Osteoblast (primary cell): ENCODE measurements around the gene A4GALT. TPM values are rescaled to one million over a fixed set of nuclear protein-coding genes. Genes with fewer than 3 reads are reported as not detected.

ENCODE experiments used
- DNase-seq: peaks from one replicate; pipeline ENCODE4 v3.0.0; 2011; ENCODE audit warnings: low spot score, mixed read lengths; ENCODE audit not compliant: insufficient read length; ENCODE audit errors: missing footprints
- H2AFZ ChIP-seq: 2 replicates; pipeline ENCODE4 v1.6.0; 2011; ENCODE audit warnings: mild to moderate bottlenecking, low read length
- H3K27ac ChIP-seq: 2 replicates; pipeline ENCODE4 v1.5.1; 2011; ENCODE audit warnings: mild to moderate bottlenecking, low read depth, low read length, moderate library complexity
- H3K27me3 ChIP-seq: 2 replicates; pipeline ENCODE4 v1.6.0; 2012; ENCODE audit warnings: mild to moderate bottlenecking, control low read depth, inconsistent platforms, low read length, moderate library complexity; ENCODE audit not compliant: insufficient read depth
- H3K36me3 ChIP-seq: 2 replicates; pipeline ENCODE4 v1.5.1; 2011; ENCODE audit warnings: mild to moderate bottlenecking, low read length, control low read depth, moderate library complexity; ENCODE audit not compliant: insufficient read depth
- H3K4me1 ChIP-seq: 2 replicates; pipeline ENCODE4 v1.5.1; 2011; ENCODE audit warnings: mild to moderate bottlenecking, low read length, control low read depth, moderate library complexity; ENCODE audit not compliant: insufficient read depth
- H3K4me2 ChIP-seq: 2 replicates; pipeline ENCODE4 v1.6.0; 2011; ENCODE audit warnings: mild to moderate bottlenecking, low read length; ENCODE audit not compliant: insufficient read depth
- H3K4me3 ChIP-seq: fragments of 200-600 bp; sonication (generic); 3 replicates; pipeline ENCODE4 v1.5.1; 2012; ENCODE audit warnings: mild to moderate bottlenecking, low read length, inconsistent platforms; ENCODE audit not compliant: insufficient read depth
- H3K79me2 ChIP-seq: 2 replicates; pipeline ENCODE4 v1.6.0; 2012; ENCODE audit warnings: mild to moderate bottlenecking, low read length, control low read depth, inconsistent platforms; ENCODE audit not compliant: insufficient read depth
- H3K9me3 ChIP-seq: 2 replicates; pipeline ENCODE4 v1.5.1; 2011; ENCODE audit warnings: low read depth, low read length, control low read depth
- H4K20me1 ChIP-seq: 2 replicates; pipeline ENCODE4 v1.6.0; 2012; ENCODE audit warnings: mild to moderate bottlenecking, low read length, control low read depth; ENCODE audit not compliant: insufficient read depth
- total RNA-seq: library from RNA; depleted of rRNA; stranded (reverse); fragments of >200 nt; gene quantifications from 2 replicates; pipeline ENCODE4 v1.2.3, GENCODE V29; 2012
- TF ChIP-seq, protein P1 (sequence below): IDR thresholded peaks from 2 replicates; pipeline ENCODE4 v1.5.1; 2011; ENCODE audit warnings: mild to moderate bottlenecking, low read depth, low read length, moderate library complexity; ENCODE audit errors: extremely low read depth

The A4GALT gene
- total RNA-seq, 1 donor = 19.9 TPM

DNA sequence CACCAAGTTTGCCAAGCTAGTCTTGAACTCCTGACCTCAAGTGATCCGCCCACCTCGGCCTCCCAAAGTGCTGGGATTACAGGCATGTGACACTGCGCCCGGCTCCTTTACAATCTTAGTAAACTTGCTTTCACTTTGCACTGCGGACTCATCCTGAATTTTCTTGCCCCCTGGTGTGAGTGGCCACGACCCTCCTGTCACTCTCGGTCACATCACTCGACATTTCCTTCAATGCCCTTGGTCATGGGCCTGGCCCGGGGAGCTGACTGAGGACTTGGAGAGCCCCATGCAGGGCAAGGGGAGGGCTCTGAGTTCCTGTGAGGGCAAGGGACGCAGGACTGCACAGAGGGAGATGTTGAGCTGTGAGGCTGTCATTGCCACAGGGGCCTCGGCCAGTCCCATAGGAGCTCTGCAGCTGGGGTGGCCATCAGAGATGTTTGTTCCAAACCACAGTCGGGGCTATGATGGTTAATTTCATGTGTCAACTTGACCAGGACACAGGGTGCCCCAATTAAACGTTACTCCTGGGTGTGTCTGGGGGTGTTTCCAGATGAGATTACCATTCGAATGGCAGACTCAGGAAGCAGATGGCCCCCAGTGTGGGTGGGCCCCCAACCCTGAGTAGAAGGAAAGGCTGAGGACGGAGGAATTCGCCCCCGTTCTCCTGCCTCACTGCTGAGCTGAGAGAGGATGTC, 21.2 kb downstream of the A4GALT start:
- H3K4me3 ChIP-seq = peak overlapping the region; percentile 57
- no peaks in the 10 kb centered on the region for H3K27me3 ChIP-seq
- peak; percentile 82 for DNase-seq
- H3K27ac ChIP-seq = peak overlapping the region; percentile 53
- H4K20me1 ChIP-seq = no peaks in the 10 kb centered on the region
- TF ChIP-seq, protein P1, sequence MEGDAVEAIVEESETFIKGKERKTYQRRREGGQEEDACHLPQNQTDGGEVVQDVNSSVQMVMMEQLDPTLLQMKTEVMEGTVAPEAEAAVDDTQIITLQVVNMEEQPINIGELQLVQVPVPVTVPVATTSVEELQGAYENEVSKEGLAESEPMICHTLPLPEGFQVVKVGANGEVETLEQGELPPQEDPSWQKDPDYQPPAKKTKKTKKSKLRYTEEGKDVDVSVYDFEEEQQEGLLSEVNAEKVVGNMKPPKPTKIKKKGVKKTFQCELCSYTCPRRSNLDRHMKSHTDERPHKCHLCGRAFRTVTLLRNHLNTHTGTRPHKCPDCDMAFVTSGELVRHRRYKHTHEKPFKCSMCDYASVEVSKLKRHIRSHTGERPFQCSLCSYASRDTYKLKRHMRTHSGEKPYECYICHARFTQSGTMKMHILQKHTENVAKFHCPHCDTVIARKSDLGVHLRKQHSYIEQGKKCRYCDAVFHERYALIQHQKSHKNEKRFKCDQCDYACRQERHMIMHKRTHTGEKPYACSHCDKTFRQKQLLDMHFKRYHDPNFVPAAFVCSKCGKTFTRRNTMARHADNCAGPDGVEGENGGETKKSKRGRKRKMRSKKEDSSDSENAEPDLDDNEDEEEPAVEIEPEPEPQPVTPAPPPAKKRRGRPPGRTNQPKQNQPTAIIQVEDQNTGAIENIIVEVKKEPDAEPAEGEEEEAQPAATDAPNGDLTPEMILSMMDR = no peak
- H2AFZ ChIP-seq = peak overlapping the region; percentile 62
- H3K4me1 ChIP-seq = peaks cover 17% of the 10 kb centered on the region
- H3K4me2 ChIP-seq = peak overlapping the region; percentile 76
- H3K79me2 ChIP-seq = peaks cover 36% of the 10 kb centered on the region
- H3K36me3 ChIP-seq = no peaks in the 10 kb centered on the region
- H3K9me3 ChIP-seq = no peaks in the 10 kb centered on the region

DNA sequence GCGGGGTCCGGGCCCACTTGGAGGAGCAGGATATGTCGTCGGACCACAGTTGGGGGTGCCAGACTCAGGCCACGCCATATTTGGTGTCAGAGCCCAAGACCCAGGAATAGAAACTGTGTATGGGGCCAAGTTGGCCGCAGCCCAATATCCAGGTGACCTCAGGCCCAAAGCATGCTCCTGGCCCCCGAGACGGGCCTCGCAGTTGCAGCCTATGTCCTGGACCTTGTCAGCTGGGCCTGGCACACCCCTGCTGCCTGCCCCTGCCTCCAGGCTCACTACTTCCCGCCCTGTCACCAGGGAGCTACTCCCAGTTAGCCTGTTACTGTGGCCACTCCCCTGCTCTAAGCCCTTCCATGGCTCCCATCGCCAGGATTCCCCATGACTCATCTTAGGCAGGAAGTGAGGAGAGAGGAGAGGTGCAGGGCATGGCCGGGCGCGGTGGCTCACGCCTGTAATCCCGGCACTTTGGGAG, 23.1 kb downstream of the A4GALT start:
- Histone ChIP-seq H3K4me1 (peaks cover 17% of the 10 kb centered on the region), H3K79me2 (peaks cover 27% of the 10 kb centered on the region), H3K4me2 (no peak overlapping the region), H3K27ac (no peak overlapping the region), H4K20me1 (no peaks in the 10 kb centered on the region), H3K4me3 (no peak overlapping the region), H2AFZ (no peak overlapping the region), H3K27me3 (no peaks in the 10 kb centered on the region), H3K9me3 (no peaks in the 10 kb centered on the region), H3K36me3 (no peaks in the 10 kb centered on the region)
- TF ChIP-seq, protein P1 = no peak
- peak; percentile 98 for DNase-seq

DNA sequence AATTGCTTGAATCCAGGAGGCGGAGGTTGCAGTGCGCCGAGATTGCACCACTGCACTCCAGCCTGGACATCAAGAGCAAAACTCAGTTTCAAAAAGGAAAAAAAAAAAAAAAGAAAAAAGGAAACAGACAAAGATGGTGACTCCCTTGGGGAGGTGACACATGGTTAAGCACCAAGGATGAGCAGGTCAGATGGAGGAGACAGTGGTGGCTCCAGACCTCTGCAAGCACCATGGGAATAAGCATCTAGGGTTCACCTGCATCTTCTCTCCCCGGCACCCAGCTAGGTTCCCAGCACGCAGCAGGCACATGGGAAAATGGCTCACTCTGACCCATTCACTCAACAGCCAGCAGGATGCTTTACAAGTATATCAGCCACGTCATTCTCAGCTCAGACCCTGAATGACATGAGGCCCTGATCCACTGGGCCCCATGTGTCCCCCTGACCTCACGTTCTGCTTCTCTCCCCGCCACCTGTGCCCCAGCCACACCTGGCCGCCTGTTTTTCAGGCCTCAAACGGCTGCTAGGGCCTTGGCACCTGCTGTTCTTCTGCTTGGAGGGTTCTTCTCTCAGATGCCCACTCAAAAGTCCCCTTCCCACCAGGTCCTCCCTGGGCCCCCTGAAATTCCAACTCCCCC, 24.2 kb downstream of the A4GALT start:
- H3K27ac ChIP-seq = no peak overlapping the region
- H4K20me1 ChIP-seq = no peaks in the 10 kb centered on the region
- TF ChIP-seq, protein P1 = no peak
- no peaks in the 10 kb centered on the region for H3K27me3 ChIP-seq
- H3K9me3 ChIP-seq = no peaks in the 10 kb centered on the region
- no peak overlapping the region for H3K4me2 ChIP-seq
- no peak overlapping the region for H3K4me3 ChIP-seq
- H3K36me3 ChIP-seq = no peaks in the 10 kb centered on the region
- H3K79me2 ChIP-seq = peaks cover 21% of the 10 kb centered on the region
- H3K4me1 ChIP-seq = peaks cover 17% of the 10 kb centered on the region
- H2AFZ ChIP-seq = no peak overlapping the region
- peak; percentile 91 for DNase-seq

DNA sequence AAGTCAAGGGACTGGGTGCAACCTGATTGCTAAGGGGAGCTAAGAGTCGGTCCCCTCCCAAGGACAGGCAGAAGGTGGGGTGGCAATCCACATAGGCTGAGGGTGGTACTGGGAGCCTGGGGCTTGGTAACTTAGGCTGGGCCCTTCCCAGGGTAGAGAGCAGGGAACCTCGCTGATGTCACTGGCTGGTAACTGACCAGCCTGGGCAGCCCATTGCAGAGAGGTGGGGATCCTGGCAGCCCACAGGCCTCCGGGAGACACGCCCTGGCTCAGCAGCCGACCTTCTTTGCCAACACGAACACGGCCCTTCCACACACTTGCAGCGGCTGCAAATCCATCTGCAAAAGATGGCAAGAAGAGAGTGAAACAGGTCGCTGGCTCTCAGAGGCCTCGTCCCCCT, 25.4 kb downstream of the A4GALT start:
- H3K27ac ChIP-seq = no peak overlapping the region
- H2AFZ ChIP-seq = no peak overlapping the region
- peaks cover 17% of the 10 kb centered on the region for H3K4me1 ChIP-seq
- no peaks in the 10 kb centered on the region for H3K27me3 ChIP-seq
- peaks cover 13% of the 10 kb centered on the region for H3K79me2 ChIP-seq
- no peaks in the 10 kb centered on the region for H3K9me3 ChIP-seq
- H3K36me3 ChIP-seq = no peaks in the 10 kb centered on the region
- H3K4me2 ChIP-seq = no peak overlapping the region
- TF ChIP-seq, protein P1 = no peak
- H4K20me1 ChIP-seq = no peaks in the 10 kb centered on the region
- H3K4me3 ChIP-seq = no peak overlapping the region
- DNase-seq = peak; percentile 79
